ENCODE results near the gene EXD3.
"Not testable (repeated sequence)": the region's sequence is repeated elsewhere in the genome, so short reads cannot be mapped to it uniquely, and the experiment has no call there.

EXD3 gene

DNA sequence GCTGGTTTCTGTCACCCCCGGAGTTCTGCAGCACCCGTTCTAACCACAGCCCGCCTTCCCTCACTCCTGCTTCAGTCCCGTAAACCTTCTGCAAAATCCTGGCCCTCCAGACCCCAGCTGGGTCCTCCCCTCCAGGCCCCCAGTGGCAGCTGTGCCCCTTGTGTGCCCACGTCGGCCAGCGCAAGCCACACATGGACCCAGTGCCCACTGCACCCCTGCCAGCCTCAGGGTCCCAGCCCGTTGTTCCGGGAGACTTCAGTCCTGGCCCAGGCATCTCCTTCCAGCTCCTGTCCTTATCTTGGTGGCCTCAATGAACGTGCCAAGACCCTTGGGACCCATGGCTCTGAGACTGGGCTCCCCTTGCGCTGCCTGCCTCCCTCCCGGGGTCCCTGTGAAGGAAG lies 43.2 kb downstream of the EXD3 start:
- DNase-seq (ENCODE audit: low read depth), result no peak

DNA sequence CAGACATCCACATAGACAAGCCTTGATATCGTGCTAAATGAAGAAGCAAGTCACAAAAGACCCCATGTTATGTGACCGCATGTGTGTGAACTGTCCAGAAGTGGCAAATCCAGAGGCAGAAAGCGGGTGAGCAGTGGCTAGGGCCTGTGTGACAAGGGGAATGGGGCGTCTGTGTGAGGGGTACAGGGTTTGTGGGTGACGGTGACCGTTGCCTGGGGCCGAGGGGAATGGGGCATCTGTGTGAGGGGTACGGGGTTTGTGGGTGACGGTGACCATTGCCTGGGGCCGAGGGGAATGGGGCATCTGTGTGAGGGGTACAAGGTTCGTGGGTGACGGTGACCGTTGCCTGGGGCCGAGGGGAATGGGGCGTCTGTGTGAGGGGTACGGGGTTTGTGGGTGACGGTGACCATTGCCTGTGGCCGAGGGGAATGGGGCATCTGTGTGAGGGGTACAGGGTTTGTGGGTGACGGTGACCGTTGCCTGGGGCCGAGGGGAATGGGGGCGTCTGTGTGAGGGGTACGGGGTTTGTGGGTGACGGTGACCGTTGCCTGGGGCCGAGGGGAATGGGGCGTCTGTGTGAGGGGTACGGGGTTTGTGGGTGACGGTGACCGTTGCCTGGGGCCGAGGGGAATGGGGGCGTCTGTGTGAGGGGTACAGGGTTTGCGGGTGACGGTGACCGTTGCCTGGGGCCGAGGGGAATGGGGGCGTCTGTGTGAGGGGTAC lies 44.1 kb downstream of the EXD3 start:
- not testable (repeated sequence) for DNase-seq (ENCODE audit: low read depth)

DNA sequence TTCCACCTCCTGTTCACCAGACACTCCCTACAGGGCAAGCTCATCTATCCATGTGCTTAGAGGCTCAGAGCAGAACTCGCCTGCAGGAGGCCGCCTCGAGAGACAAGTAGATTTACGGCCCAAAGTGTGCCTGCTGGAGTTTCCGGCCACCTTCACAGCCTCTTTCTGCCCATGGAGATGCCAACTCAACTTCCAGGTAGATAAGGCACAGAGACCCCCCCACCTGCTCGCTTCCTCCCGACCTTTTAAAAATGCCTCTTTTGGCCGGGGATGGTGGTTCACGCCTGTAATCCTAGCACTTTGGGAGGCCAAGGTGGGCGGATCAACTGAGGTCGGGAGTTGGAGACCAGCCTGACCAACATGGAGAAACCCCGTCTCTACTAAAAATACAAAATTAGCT lies 46.6 kb downstream of the EXD3 start:
- DNase-seq (ENCODE audit: low read depth), result no peak

DNA sequence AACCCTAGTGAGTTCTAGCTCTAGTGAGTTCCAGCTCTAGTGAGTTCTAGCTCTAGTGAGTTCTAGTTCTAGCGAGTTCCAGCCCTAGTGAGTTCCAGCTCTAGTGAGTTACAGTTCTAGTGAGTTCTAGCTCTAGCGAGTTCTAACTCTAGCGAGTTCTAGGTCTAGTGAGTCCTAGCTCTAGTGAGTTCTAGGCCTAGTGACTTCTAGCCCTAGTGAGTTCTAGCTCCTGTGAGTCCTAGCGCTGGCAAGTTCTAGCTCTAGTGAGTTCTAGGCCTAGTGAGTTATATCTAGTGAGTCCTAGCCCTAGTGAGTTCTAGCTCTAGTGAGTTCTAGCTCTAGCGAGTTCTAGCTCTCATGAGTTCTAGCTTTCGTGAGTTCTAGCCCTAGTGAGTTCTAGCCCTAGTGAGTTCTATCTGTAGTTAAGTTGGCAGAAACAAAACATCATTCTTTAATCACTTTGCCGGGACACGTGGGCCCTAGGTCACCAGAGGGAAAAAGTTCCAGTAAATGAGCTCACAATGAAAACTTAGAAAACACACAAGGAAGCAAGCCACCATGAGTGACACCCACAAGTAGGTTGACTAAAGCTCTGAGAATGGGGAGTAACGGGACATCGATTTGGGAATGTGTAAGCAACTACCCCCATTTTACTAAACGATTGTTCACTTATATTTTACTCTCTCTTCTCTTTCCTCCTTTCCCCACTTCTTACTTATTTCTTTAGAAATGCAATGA lies 47.5 kb downstream of the EXD3 start:
- DNase-seq (ENCODE audit: low read depth), result no peak

DNA sequence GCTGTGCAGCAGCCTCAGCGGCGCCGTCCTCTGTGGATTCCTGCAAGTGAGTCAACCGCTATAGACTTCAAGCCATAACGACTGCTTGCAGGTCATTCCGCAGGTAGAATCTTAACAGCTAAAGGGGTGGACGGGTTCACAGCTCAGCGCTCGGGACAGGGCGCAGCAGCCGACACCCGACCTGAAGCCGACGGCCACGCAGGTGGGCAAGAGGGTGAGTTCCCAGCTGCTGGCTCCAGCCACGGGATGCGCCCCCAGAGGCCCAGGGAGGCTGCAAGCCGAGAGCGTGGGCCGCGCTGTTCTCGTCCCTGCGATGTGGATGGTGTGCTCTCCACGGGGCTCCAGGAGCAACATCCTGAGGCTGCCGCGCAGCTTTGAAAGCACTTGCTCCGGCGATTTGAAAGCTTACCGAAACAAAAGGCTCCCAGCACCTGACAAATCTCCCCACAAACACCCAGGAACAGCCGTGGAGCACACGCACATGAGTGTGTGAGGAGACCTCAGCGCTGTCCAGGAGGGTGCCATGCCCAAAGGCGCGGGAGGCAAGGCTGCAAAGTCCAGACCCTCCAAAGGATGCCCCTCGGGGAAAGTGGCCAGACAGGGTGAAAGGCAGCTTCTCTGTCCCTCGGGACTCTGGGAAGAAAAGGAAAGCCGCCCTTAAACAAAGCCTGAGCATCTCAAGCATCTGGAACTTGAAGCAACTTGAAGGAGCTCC lies 48.7 kb downstream of the EXD3 start:
- DNase-seq (ENCODE audit: low read depth), result no peak

DNA sequence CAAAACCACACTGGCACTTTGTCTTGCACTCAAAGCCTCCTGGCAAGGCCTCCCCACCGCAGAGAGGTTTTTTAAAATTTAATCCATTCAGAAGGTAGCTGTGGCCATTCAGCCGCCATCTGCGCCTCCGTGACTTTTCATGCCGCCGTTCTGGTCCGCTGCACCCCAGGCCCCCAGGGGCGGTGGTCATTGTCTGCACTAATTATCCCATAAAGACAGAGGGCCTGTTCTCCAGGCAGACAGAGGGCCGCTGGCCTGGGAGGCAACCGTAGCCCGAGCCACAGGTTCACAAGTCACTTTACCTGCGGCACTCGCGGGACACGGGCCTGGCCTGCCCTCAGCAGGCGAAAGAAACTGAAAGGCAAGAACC lies 49.4 kb downstream of the EXD3 start:
- DNase-seq (ENCODE audit: low read depth), result no peak

DNA sequence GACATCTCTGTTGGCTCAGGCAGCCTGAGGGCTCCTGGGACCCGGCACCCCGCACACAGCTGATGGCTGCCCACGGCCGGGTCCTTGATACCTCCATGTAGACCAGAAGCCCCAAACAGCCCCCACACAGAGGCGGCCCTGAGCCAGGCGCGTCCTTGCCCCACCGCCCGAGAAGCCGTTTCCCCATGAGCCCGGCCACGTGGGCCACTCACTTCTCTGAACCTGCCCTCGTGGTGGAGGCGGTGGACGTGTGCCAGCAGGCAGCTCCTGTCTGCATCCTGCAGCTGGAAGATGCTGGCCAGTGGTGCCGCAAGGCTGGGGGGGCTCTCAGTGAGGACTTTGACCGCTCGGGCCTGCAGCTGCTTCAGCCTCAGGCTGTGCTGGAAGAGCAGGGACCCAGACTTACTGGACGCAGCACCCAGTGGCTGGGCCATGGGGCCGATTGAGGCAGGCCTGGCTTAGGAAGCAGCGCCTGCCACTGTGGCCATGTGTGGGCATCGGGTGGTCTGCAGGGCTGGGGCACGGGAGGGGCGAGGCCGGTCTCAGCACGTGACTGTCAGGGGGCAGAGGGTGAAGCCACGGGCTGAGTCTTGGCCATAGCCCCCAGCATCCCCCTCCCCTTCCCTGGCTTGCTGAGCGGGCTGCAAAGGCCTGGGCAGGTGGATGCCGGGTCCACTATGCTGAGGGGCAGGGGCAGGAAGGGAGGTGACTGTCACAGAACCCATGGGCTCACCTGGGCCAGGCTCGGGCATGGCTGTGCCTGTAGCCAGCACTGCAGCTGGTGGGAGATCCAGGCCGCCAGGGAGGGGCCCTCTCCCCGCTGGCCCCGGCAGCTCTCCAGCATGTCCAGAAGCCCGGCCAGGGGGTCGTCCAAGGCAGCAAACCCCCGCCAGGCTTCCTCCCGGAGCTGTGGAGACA lies 50.0 kb downstream of the EXD3 start:
- DNase-seq (ENCODE audit: low read depth), result no peak

DNA sequence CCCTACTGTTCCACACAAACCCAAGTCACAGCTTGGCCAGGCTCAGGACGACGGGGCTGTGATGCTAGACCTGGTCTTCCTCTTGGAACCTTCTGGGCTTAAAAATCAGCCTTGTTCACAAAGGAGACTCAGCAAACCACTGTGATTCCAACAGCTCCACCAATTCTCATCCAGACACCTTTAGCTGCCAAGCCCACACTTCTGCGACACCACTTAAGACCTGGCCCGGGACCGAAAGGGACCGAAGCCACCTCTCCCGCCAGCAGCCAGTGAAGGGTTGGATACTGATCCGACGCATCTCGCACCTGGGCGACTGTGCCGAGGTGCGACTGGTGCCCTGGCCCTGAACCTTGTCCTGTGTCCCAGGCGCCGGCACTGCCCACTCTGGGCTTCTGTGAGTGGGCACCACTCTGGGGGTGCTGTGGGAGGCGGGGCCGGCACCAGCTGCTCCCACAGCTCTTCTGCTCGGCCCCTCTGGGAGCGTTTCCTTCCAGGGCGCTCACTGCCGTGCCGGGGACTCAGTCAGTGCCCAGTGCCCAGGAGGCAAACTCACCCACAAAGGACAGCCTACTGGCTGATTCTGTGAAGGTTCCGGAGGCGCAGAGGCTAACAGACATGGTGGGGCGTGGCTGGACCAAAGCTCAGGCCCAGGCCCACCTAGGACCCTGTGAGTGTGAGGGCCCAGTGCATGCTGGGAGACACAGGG lies 50.9 kb downstream of the EXD3 start:
- DNase-seq (ENCODE audit: low read depth), result no peak

DNA sequence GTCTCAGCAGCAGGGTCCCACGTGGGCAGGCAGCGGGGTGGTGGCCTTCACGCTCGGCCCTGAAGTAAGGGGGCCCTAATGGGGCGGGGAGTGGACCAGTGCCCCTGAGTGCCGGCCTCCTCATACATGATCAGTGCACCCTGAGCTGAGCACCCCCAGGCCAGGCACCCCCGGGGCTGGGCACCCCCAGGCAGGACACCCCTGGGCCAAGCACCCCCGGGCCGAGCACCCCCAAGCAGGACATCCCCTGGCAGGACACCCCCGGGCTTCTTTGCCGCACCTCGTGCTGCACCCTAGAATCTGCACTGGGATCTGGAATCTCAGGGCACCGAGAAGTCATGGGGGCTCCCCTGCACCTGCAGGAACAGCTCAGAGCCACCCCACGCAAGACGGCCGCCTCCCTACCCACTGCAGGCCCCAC lies 51.4 kb downstream of the EXD3 start:
- no peak for DNase-seq (ENCODE audit: low read depth)

DNA sequence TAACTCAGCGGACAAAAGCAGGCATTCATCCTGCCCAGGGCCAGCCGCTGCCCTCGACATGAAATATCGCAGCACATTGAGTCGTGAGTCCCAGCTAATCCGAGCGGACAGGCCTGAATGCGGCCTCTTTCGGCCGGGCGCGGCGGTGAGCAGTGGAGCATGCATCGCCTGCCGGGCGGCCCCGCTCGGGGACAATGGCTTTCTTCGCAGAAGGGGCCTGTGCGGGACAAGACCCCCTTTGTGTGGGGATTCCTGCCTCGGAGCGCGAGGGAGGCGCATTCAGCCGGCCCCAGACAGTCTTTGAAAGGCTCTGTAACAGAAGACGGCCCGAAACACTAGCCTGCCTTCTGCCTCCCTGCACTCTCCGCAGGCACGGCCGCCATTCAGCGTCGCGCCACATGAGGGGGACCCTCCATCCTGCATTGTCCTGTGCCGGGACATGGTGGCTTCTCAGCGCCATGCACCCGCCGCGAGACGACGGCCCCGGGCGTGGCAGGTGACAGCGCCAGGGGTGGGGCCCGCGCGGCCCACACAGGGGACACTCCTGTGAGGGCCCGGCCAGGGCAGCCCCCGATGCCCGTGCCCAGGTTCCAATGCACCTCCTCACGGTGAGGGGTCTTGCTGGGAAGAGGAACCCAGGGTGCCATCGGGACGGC lies 52.0 kb downstream of the EXD3 start:
- no peak for DNase-seq (ENCODE audit: low read depth)

DNA sequence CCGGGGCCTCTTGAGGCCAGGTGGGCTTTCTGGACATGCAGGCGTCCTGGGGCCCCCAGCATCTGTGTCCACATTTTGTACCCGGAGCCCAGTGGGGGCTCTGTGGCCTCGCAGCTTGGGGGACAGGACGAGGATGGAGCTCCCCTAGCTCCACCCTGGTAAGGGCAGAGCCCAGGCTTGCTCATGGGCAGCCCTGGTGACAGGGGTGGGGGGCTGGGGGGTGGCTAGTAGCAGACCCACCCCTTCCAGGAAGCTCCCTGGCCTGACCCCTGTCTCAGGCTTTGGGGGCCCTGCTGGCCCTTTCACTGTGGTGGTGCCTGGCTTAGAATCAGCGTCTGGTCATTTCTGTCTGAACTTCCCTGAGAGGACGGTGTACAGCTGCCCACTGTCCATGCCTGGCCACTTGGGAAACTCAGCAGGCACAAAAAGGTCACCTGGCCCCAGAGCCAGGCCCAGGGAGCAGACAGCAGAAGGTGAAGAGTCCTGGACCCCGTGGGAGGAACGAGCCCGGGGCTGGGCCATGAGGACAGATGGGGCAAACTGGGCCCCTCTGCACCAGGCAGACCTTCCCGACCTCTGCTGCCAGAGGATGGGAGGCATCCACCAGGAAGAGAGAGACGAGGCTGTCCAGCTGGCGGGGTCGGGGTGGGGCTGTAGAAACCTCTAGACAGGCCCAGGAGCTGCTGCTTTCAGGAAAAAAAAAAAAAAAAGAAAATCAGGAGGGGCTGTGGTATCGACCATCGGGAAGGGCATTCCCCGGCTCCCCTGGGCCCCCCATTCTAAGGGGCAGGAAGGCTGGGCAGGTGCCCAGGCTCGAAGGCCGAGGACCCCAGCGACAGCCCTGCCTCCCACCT lies 52.8 kb downstream of the EXD3 start:
- no peak for DNase-seq (ENCODE audit: low read depth)

DNA sequence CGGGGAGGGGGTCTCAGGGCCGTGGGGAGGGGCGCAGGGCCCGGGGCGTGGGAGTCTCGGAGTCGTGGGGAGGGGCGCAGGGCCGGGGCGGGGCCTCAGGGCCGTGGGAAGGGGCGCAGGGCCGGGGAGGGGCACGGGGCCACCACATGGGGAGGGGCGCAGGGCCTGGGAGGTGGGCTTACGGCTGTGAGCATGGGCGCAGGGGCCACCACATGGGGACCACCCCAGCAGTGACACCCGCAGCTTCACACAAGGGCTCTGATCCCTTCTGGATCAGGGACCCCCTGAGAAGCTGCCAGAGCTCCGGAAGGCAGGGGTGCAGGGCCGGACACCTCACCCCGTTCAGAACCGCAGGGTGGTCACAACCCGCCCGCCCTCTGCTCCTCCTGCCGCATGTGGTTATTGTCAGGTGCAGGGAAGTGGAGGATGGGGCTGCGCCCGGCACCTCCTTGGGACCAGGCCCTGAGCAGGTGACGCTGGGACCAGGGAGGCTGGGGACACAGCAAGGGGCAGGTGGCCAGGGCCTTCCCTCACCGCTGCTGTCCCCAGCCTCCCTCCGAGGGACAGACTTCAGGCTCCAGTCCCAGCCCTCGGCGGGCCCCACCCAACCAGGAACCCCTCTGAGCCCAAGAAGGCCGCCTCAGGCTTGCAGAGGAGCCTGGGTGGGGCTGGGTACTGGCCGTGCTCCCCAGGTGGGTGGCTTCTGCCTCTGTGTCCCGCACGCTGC lies 53.7 kb downstream of the EXD3 start:
- DNase-seq (ENCODE audit: low read depth), result no peak

DNA sequence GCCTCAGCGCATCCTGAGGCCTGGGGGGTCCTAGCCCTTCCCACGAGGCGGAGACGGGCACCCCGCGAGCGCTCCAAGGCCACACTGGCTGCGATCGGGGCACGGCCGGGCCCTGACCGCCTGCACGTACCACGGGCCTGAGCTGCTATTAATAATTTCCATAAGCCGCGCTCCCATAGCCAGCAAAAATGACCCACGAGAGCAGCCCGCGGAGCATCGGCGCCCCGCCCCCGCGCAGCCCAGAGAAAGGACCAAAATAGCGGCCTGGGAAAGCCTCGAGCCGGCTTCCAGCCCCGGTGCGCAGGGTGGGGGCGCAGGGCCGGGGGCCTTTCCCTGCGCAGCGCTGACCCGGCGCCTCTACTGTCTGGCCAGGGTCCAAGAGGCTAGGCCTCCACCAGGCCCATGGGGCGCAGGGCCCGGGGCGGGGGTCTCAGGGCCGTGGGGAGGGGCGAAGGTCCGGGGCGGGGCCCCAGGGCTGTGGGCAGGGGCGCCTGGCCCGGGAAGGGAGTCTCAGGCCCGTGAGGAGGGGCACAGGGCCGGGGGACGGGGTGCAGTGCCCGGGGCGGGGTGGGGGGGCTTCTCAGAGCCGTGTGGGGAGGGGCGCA lies 54.4 kb downstream of the EXD3 start:
- no peak for DNase-seq (ENCODE audit: low read depth)

DNA sequence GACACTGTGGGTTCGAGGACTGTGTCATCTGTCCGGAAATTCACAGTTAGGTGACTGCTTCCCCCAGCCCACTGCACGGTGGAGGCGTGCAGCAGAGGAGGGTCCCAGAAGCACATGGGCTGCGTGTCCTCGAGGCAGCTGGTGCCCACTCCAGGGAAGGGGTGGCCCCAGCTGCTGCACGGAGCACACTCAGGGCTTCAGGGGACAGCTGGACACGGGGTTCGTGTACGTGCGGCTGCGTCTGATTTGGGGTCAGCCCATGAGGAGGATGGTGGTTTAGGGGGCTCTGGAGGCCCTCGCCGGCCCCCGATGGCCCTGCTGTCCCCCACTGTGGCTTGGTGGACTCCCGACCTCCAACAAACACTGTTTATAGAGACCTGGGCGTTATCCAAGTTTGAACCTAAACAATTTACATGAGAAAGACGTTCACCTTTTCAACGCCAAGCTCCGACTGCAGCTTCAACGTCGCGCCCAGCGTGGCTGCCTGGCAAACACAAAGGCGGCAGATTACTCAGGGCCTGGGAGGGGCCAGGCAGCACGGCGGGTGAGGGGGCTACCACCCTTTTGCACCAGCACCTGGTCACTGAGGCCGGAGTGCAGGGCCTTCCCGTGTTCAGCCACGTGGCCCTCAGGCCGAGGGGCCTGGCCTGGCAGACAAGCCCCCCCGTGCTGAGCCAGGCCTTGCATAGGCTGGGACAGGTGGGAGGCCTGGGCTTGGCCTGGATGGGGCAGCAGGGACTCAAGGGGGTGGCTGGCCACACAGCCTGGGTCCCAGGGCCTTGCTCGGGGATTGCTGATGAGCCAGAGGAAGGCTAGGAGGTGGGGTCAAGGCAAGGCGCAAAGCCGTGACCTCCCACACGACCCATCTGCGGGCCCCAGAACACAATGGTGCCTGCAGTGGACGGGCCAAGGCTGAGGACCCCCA lies 55.2 kb downstream of the EXD3 start:
- no peak for DNase-seq (ENCODE audit: low read depth)

DNA sequence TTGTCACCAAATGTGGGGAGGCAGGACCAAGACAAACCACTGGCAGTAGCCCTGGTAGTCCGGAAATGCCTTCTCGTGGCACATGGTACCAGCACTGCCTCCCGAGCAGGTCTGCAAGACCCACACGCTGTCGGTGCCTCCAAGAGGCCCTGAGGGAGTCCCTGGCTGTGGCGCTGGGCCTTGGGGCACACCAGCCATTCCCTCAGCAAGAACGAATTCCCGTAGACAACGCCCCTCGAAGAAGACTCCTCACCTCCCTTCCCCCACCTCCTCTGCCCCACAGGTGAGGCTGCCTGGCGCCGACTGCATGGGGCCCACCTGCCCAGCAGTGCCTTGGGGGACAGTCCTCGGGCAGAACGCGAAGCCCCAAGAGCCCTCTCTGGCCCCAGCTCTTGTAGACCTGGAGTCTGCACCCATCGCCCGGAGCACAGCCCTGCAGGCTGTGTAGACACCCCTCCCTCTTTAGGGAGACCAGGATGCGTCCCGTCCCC lies 56.0 kb downstream of the EXD3 start:
- no peak for DNase-seq (ENCODE audit: low read depth)

DNA sequence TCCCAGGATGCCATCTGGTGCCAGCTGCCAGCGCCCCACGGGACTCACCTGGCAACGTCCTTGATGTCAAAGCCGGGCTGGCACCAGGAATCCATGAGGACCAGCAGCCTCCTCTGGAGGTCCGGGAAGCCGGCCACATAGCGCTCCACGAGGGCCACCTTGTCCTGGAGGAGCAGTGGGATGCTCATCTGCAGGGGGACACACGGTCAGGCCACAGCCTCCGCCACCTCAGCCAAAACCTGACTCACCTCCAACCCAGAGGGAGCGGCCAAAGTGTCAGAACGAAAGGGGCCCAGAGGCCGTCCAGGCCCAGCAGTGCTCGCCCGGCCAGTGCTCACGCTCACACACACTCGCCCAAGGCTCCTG lies 56.5 kb downstream of the EXD3 start:
- no peak for DNase-seq (ENCODE audit: low read depth)

DNA sequence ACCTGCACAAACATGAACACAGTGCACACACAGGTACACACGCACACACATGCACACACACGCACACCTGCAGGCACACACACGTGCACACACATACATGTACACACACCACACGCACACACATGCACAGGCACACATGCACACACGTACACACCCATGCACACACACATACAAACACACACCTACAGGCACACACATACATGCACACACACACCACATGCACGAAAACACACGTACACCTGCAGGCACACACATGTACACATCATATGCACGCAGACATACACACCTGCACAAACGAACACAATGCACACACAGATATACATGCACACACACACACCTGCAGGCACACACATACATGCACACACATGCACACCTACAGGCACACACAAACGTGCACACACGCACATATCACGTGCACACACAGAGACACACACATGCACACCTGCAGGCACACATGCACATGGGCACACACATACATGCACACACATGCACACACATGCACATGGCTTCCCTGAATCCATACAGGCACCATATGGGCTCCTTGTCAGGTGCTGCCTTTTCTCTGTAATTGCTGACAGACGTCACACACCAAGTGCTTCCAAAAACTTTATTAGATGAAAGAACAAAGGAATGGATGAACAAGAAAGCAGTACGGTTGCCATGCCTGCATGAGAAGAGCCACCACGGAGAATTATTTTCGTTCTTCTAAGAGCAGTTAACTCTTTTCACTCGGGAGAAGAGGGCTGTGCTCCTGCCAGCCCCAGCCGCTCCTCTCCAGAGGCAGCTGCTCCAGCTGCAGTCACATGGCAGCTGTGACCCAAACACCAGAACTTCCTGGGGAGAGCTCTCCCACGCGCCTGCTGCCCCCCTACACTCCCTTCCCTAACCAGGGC lies 57.2 kb downstream of the EXD3 start:
- no peak for DNase-seq (ENCODE audit: low read depth)

All from activated T-cell treated with anti-CD3 and anti-CD28 coated beads for 24 hours (primary cell).